ENCODE results near the gene KDM5A. TPM values are rescaled to one million over a fixed set of nuclear protein-coding genes. Genes with fewer than 3 reads are reported as not detected.
"Not testable (repeated sequence)": the region's sequence is repeated elsewhere in the genome, so short reads cannot be mapped to it uniquely, and the experiment has no call there.

Gene KDM5A
- total RNA-seq, 1 donor from 2014 or later: 25.5 TPM

DNA sequence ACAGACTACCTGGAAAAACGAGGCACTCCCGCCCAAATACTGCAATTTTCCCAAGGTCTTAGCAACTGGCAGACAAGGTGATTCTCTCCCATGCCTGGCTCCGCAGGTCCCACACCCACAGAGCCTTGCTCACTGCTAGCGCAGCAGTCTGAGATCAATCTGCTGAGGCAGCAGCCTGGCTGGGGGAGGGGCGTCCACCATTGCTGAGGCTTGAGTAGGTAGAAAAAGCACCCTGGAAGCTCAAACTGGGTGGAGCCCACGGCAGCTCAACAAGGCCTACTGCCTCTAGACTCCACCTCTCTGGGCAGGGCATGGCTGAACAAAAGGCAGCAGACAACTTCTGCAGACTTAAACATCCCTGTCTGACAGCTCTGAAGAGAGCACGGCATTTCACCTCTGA lies 46.1 kb downstream of the KDM5A start:
- intact Hi-C loops (cut with DNase I); DNase-seq (ENCODE audit: missing footprints); ATAC-seq: not testable (repeated sequence)

DNA sequence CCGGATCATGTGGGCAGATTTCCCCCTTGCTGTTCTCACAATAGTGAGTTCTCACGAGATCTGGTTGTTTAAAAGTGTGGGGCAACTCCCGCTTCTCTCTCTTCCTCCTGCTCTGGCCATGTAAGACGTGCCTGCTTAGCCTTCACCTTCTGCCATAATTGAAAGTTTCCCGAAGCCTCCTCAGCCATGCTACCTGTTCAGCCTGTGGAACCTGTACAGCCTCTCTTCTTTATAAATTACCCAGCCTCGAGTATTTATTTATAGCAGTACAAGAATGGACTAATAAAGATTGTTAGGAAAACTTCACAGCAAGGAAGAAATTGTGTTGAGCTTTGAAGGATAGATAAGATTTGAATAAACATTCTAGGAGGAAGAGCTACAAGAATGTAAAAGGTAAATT lies 52.1 kb downstream of the KDM5A start:
- ATAC-seq (no peak), DNase-seq (ENCODE audit: missing footprints) (no peak)
- intact Hi-C loops (cut with DNase I): no loop called here

DNA sequence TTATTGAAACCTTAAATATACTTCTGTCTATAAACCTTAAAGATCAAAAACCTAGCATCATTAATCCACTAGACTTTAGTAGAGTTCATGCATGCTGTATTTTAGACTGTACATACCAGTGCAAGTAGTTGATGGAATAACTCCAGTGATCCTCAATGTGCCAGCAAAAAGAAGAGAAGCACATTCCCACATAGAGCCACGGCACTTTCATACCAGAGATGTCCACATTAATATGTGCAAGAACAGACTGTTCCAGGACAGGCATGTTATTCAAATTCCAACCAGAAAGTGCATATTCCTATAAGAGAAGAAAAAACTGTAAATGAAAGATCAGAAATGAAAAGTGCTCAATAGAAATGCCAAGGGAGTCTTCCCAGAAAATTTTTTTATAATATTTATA lies 55.0 kb downstream of the KDM5A start:
- DNase-seq (ENCODE audit: missing footprints) (no peak), ATAC-seq (no peak)
- intact Hi-C loops (cut with DNase I): no loop called here

DNA sequence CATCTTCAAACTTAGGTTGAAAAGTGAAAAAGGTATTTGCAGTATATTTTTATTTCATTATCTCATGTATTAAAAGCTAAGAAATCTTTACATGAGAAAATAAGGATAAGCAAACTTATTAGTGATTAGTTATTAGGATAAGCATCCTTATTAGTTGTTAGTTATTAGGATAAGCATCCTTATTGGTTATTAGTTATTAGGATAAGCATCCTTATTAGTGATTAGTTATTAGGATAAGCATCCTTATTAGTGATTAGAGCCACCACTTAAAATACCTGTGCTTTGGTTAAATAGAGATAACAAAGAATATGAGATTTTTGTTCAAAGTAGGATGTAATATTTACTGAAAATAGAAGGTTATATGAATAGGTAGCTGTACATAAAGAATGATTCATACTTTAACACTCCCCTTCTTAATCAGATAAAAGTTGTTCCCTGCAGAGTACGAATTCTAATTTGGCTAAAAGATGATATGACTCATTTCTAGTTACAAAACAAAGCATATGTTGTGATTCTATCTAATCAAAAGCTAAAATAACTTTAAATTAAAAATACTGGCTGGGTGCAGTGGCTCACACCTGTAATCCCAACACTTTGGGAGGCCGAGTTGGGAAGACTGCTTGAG lies 56.4 kb downstream of the KDM5A start:
- intact Hi-C loops (cut with DNase I): no loop called here
- ATAC-seq (no peak), DNase-seq (ENCODE audit: missing footprints) (no peak)

DNA sequence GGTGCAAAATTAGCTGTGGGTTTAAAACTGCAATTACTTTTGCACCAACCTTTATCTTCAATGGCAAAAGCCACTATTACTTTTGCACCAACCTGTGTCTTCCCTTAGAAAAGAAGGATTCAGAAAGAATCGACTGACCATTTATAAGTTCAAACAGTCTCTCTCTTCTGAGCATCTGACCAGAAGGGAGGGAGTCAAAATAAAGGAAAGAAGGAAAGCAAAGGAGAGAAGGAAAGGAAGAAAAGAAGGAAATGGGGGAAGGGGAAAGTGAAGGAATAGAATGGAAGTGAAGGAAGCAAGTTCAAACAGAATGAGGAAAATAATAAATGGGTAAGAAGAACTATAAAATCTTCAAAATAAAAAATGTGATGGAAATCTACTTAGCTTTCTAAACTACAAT lies 57.8 kb downstream of the KDM5A start:
- no peak for DNase-seq (ENCODE audit: missing footprints)
- ATAC-seq: no peak
- intact Hi-C loops (cut with DNase I): no loop called here

DNA sequence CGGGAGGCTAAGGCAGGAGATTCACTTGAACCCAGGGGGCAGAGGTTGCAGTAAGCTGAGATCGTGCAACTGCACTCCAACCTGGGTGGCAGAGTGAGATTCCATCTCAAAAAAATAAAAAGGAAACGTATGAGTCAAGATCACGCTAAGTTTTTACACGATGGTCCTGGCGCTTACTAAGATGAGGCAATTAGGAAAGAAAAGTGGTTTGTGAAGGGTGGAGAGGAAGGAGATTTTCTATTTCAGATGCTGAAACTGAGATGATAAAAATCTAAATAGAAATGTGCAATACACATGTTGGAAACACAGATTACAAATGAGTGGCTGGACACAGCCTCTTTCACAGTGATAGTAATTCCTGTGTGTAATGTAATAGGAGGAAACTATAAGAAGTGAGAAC lies 63.2 kb downstream of the KDM5A start:
- DNase-seq (ENCODE audit: missing footprints): no peak
- intact Hi-C loops (cut with DNase I): no loop called here
- no peak for ATAC-seq

DNA sequence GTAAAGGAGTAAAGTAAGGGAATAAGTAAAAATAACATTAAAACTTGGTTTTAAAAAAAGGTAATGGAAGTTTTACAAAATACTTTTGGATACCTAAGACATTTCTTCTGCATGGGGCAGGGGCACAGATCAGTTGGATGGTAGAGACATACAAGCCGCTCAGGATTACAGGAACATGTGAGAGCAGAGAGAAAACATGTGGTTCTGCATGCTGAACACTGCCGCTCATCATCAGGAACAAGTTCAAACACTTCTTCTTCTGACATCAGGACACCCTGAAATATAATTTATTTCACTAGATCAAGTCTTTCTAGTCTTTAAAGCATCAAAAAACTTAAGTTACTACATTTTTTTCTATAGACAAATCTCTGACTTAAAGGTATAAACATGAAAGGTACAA lies 65.6 kb downstream of the KDM5A start:
- ATAC-seq: no peak
- intact Hi-C loops (cut with DNase I): no loop called here
- DNase-seq (ENCODE audit: missing footprints): no peak

DNA sequence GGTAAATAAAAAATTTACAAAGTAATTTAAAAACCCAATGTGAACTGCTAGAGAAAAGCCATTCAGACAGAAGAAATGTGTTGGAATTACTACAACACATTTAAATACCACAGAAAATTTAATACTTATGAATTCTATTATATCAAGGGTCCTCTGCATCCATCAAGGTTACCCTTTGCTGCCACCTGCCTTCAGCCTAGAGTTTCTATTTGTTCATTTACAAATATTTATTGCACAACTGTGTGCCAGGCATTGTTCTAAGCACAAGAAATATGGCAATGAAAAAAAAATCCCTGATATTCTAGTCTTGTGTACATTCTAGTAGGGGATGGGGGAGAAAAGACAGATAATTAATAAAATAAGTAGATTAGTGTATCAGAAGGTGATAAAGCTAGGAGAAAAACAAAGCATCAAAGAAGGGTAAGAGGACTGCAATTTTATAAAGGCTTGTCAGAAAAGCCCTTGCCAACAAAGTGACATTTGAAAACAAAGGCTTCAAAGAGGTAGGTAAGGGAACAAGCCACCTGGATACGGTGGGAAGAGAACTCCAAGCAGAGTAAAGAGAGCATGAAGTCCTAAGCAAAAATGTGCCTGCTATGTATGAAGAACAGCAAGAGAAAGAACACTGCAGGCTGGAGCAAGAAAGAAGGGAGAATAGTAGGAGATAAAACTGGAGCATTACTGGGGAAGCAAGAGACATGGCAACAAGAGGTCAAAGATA lies 67.4 kb downstream of the KDM5A start:
- DNase-seq (ENCODE audit: missing footprints) (no peak), ATAC-seq (no peak)
- intact Hi-C loops (cut with DNase I): no loop called here

DNA sequence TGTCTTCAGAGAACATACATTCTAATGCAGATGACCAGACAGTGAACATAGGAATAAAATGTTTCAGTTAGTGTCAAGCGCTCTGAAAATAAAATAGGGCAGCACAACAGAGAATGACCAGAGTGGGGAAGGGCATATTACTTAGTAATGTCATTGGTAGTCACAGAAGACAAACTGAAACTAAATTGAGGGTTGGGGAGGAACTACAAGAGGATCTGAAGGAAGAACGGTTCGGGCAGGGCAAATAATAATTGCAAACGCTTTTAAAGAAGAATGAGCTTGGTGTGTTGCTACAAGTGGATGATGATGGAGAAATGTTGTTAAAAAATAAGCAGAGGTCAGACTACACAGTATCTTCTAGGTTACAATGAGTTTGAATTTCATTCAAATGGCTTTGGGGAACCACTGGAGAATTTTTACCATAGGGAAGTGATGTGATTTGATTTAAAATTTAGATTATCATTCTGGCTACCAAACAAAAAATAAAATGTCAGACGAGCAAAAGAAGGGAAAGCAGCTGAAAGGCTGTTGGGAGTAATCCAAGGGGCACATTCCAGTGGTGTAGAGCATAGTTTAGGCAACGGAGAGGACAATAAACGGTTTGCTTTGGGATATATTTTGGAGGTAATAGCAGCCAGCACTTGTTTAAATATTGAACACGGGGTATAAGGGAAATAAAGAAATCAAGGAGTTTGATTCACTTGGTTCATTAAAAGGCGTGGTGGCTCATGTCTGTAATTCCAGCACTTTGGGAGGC lies 70.2 kb downstream of the KDM5A start:
- DNase-seq (ENCODE audit: missing footprints): no peak
- no peak for ATAC-seq
- intact Hi-C loops (cut with DNase I): no loop called here

DNA sequence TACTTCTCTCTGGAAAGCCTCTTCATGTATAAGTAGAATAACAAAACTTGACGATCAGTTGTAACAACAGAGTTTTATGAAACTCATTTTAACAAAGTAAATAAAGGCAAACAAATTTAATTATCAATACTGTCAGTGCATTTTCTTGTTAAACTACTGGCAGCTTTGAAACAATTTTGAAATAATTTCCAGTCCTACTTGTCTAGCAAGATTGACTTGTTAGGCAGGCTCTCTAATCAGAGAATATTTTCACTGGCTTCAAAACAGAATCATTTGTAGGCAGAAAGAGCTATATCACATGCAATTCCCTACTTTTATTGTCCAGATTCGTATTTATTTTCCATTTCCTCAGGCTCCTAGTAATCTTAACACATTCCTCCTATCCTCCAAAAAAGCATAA lies 80.6 kb downstream of the KDM5A start:
- intact Hi-C loops (cut with DNase I): no loop called here
- DNase-seq (ENCODE audit: missing footprints) (no peak), ATAC-seq (no peak)

DNA sequence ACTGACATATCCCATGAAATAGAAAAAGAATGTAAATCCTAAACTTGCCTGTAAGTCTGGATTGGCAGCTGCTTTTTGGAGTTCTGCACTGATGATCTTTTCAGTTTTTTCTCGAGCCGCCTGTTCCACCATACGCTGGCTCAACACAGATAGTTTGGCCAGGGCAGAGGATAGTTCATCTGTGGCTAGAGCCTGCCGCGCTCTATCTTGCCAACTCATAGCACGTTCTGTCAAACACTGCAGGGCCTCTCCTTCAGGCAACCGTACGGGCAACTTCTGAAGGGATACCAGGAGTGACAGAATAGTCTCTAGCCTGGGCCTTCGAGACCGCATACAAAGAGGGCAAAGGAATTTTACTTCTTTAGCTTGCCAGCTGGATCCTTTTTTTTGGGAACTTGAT lies 81.7 kb downstream of the KDM5A start:
- no peak for ATAC-seq
- no peak for DNase-seq (ENCODE audit: missing footprints)
- intact Hi-C loops (cut with DNase I): no loop called here

DNA sequence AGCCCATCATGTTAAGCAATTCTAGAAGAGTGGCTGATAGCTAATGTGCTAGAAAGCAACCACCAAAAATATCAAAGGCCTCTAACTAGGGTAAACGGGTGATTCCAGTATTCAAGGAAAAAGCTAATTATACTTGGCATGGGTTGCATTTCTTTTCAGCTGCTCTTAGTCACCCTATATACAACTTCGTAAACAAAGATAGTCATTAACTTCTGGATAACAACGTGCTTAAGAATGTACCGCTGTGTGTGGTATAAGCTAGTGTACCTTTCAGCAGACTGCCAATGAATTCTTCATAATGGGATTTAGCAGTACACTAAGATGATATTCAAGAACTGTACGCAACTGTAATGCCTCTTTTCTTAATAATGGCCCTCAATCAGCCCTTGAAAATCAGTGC lies 84.3 kb downstream of the KDM5A start:
- intact Hi-C loops (cut with DNase I): no loop called here

DNA sequence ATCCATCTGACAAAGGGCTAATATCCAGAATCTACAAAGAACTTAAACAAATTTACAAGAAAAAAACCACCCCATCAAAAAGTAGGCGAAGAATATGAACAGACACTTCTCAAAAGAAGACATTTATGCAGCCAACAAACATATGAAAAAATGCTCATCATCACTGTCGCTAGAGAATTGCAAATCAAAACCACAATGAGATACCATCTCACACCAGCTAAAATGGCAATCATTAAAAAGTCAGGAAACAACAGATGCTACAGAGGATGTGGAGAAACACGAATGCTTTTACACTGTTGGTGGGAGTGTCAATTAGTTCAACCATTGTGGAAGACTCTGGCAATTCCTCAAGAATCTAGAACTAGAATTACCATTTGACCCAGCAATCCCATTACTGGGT lies 86.4 kb downstream of the KDM5A start:
- DNase-seq (ENCODE audit: missing footprints); intact Hi-C loops (cut with DNase I); ATAC-seq: not testable (repeated sequence)

More for the DNA sequence above, 84.3 kb downstream of the KDM5A start:
- ATAC-seq (no peak), DNase-seq (ENCODE audit: missing footprints) (no peak)

DNA sequence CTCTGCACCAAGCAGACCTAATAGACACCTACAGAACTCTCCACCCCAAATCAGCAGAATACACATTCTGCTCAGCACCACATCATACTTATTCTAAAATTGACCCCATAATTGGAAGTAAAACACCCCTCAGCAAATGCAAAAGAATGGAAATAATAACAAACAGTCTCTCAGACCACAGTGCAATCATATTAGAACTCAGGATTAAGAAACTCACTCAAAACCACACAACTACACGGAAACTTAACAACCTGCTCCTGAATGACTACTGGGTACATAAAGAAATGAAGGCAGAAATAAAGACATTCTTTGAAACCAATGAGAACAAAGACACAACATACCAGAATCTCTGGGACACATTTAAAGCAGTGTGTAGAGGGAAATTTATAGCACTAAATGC lies 89.0 kb downstream of the KDM5A start:
- ATAC-seq; intact Hi-C loops (cut with DNase I); DNase-seq (ENCODE audit: missing footprints): not testable (repeated sequence)

DNA sequence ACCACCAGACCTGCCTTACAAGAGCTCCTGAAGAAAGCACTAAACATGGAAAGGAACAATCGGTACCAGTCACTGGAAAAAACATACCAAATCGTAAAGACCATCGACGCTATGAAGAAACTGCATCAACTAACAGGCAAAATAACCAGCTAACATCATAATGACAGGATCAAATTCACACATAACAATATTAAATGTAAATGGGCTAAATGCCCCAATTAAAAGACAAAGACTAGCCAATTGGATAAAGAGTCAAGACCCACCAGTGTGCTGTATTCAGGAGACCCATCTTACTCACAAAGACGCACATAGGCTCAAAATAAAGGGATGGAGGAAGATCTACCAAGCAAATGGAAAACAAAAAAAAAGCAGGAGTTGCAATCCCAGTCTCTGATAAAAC lies 89.6 kb downstream of the KDM5A start:
- ATAC-seq; DNase-seq (ENCODE audit: missing footprints); intact Hi-C loops (cut with DNase I): not testable (repeated sequence)

DNA sequence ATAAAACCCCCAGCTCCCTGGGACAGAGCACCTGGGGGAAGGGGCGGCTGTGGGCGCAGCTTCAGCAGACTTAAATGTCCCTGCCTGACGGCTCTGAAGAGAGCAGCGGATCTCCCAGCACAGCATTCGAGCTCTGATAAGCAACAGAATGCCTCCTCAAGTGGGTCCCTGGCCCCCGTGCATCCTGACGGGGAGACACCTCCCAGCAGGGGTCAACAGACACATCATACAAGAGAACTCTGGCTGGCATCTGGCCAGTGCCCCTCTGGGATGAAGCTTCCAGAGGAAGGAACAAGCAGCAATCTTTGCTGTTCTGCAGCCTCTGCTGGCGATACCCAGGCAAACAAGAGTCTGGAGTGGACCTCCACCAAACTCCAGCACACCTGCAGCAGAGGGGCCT lies 91.1 kb downstream of the KDM5A start:
- intact Hi-C loops (cut with DNase I); ATAC-seq; DNase-seq (ENCODE audit: missing footprints): not testable (repeated sequence)

DNA sequence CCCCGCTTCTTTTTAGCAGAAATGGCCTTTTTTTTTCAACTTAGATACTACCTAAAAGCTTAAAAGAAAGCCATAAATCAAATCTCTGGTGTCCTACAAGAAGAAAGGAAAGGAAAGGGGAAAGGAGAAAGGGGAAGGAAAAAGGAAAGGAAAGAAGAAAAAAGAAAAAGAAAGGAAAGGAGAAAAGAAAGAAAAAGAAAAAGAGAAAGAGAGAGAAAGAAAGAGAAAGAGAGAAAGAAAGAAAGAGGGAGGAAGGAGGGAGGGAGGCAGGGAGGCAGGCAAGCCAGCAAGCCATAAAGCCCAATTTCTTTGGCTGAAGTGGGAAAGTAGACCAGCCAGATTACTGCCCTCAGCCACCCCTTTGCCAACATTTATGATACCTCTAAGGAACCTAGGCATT lies 94.0 kb downstream of the KDM5A start:
- intact Hi-C loops (cut with DNase I): no loop called here
- no peak for ATAC-seq
- DNase-seq (ENCODE audit: missing footprints): no peak

DNA sequence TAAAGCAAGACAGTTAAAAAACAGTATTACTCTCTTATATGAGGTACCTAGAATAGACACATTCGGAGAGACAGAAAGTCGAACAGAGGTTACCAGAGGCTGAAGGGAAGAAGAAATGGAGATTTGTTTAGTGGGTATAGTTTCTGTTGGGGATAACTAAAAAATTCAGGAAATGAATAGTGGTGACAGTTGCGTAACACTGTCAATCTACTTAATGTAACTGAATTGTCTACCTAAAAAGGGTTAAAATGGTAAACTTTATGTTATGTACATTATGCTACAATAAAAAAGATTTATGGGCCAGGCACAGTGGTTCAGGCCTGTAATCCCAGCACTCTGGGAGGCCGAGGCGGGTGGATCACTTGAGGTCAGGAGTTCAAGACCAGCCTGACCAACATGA lies 95.9 kb downstream of the KDM5A start:
- intact Hi-C loops (cut with DNase I): no loop called here
- ATAC-seq: no peak
- no peak for DNase-seq (ENCODE audit: missing footprints)

DNA sequence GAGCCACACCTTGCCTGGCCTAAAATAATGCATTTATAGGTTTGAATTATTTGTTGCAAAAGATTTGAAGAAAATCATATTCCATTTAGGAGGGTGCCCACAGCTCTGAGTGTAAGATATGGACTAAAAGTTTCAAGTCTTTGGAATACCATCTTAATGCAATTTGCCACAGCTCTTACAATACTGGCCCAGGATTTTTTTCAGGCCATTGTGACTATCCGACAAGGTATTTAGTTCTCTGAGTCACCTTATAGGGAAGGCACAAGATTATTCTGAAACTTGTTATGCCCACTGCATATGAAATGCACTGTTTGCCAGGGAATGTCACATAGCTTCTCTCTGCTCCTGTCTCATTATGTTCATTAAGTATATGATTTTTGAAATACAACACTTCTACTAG lies 96.9 kb downstream of the KDM5A start:
- intact Hi-C loops (cut with DNase I): no loop called here
- ATAC-seq (no peak), DNase-seq (ENCODE audit: missing footprints) (no peak)

DNA sequence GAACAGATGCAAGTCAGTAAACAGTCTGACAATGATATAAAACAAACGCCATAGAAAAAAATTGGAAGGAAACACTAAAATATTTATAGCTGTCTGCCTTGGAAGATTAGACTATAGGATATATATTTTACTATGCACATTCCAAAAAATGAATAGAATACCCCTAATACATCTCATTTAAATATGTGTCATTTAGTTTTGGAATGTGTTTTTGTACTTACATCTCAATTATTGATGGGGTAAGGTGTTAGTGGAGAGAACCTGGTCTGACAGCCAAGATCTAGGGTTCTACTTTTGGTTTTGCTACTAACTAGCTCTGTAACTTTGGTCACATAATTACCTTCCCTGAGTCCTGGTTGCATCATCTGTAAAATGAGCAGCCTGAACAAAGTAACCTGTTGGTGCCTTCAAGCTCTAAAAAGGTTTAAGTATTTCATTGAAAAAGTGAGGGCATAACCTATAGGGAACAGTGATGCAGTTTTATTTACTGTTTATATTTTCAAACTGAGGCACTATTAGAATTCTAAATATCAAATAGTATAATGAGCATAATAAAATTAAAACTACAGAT lies 97.9 kb downstream of the KDM5A start:
- intact Hi-C loops (cut with DNase I): no loop called here
- no peak for ATAC-seq
- DNase-seq (ENCODE audit: missing footprints): no peak

All from Right ventricle myocardium inferior (tissue), 1 donor.